Transverse colon (tissue), 3 donors: ENCODE measurements around the gene ARNT2.

ENCODE experiments used
- CTCF ChIP-seq, 5 experiments: fragments of 200-600 bp in 3 of 5; fragments of 450-650 bp in 2 of 5; sonication (generic) in 3 of 5; IDR thresholded peaks; 1 replicate in 2 of 5; 2 replicates in 3 of 5; pipeline ENCODE4 v1.5.1; 2016 to 2017; ENCODE audit warnings: antibody characterized with exemption in 5 of 5, inconsistent platforms in 3 of 5, mild to moderate bottlenecking in 2 of 5, moderate library complexity in 1 of 5
- POLR2A ChIP-seq: fragments of 450-650 bp; IDR thresholded peaks from one replicate; pipeline ENCODE4 v1.6.1; 2016; ENCODE audit warnings: antibody characterized with exemption, mild to moderate bottlenecking, moderate library complexity

GRCh38 chr15:80615783-80616391 is 211.7 kb downstream of the ARNT2 start:
- TF ChIP-seq CTCF (IDR thresholded peaks at IDR 0.05) (no peak), POLR2A (no peak)
